Tibial artery (tissue), 4 donors: ENCODE data around the gene SYNGR4.

Experiments
- DNase-seq, 2 donors: peaks; one replicate each; pipeline ENCODE4 v3.0.0-alpha.2; 2019
- H3K27ac ChIP-seq, 2 donors: fragments of 200-600 bp; sonication (generic) in 1 of 2; 1 replicate in 1 of 2; 2 replicates in 1 of 2; pipeline ENCODE4 v1.5.1; 2018 to 2019; ENCODE audit warnings: mild to moderate bottlenecking in 1 of 2
- H3K27me3 ChIP-seq, 2 donors: fragments of 200-600 bp; sonication (generic) in 1 of 2; one replicate each; pipeline versions ENCODE4 v1.5.1 to v1.6.0; 2016 to 2019
- H3K36me3 ChIP-seq, 3 donors: fragments of 200-600 bp; sonication (generic) in 2 of 3; one replicate each; pipeline ENCODE4 v1.5.1; 2016 to 2019; ENCODE audit warnings: mild to moderate bottlenecking in 2 of 3
- H3K4me1 ChIP-seq, 4 donors: fragments of 200-600 bp; sonication (generic) in 2 of 4; 1 replicate in 3 of 4; 2 replicates in 1 of 4; pipeline ENCODE4 v1.5.1; 2016 to 2019
- H3K4me3 ChIP-seq, 2 donors: fragments of 200-600 bp; sonication (generic) in 1 of 2; 1 replicate in 1 of 2; 2 replicates in 1 of 2; pipeline ENCODE4 v1.5.1; 2018 to 2019; ENCODE audit warnings: mild to moderate bottlenecking in 2 of 2
- H3K9me3 ChIP-seq, 3 donors: fragments of 200-600 bp; sonication (generic) in 1 of 3; one replicate each; pipeline ENCODE4 v1.5.1; 2016 to 2019
- CTCF ChIP-seq, 2 experiments: fragments of 200-600 bp in 1 of 2; fragments of 450-650 bp in 1 of 2; IDR thresholded peaks; one replicate each; pipeline ENCODE4 v1.5.1; 2017 to 2019; ENCODE audit warnings: antibody characterized with exemption in 2 of 2, mild to moderate bottlenecking in 1 of 2, moderate library complexity in 1 of 2
- intact Hi-C: fragments of 100-400 bp; cut with DNase I; formaldehyde crosslinking; loops from one replicate; pipeline ENCODE4 v1.15.0; 2023; ENCODE audit warnings: low total_unique reads

SYNGR4 gene

GRCh38 chr19:48393559-48394330 lies 29.6 kb downstream of the SYNGR4 start, which contains the start of gene GRIN2D:
TSS of gene GRIN2D (plus strand) at chr19:48393668. CDS start at chr19:48398393, 4,725 bp downstream.
- Histone ChIP-seq H3K27me3 (peaks cover 4 to 66% of the 10 kb centered on the region in 2 donors), H3K27ac (no peak within 1 kb of the TSS), H3K4me1 (peaks cover 0 to 44% (median 26%) of the 10 kb centered on the region in 4 donors), H3K4me3 (no peak within 1 kb of the TSS), H3K9me3 (no peaks in the 10 kb centered on the region), H3K36me3 (peaks cover 0 to 9% (median 7%) of the 10 kb centered on the region in 3 donors)
- no peak for DNase-seq
- intact Hi-C loops, result no loop called here
- TF ChIP-seq CTCF (IDR thresholded peaks at IDR 0.05), result no peak

DNA sequence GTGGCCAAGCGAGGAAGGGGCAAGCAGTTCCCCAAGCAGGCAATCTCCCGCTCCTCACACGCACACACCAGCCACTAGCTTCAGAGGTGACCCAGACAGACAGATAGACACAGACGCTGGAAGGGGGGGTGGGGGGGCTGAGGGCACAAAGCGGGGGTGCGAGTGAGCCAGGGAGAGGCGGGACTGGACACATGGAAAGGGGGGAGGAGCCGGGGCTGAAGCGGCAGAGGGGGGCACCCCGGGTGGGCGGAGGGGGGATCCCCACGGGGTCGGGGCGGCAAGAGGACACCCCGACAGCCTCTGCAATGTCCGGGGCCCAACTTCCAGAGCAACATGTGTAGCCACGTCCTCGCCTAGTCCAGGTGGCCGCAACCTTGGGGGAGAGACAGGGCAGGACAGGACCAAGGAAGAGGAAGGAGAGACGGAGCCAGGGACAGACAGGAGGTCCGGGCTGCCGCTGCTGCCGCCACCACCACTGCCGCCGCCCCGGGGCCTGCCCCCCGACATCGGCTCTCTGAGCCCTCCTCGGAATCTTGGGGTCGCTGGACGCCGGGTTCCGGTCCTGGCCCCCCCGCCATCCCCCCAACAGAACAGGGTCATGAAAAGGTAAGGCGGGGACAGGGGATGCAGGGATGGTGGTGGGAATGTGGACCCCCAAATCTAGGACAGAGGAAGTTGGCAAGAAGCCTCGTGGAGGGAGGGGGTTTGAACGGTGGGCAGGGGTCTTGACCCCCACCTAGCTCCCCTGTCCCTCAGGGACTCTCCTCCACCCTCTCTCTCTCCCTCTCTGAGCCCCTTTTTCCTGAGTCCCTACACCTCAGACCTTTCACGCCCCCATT lies 30.4 kb downstream of the SYNGR4 start:
- Histone ChIP-seq H3K4me3 (no peak overlapping the region), H3K27me3 (peaks cover 4 to 67% of the 10 kb centered on the region in 2 donors), H3K9me3 (no peaks in the 10 kb centered on the region), H3K36me3 (peaks cover 0 to 1% (median 0%) of the 10 kb centered on the region in 3 donors), H3K4me1 (peaks cover 0 to 42% (median 24%) of the 10 kb centered on the region in 4 donors), H3K27ac (no peak overlapping the region)
- intact Hi-C loops, result no loop called here
- DNase-seq, result no peak
- no peak for TF ChIP-seq CTCF (IDR thresholded peaks at IDR 0.05)

DNA sequence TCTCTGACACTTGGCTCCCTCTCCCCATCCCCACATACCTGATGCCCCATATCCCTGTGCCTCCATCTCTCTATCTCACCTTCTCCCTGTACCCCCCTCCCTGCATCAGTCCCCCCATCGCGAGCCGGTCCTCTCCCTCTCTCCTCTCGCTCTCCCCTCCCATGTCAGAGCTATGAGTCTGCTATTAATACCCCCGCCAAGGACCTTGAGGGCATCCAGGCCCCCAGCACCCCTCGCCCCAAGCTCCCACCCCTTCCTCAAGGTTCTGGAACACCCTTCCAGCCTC lies 30.9 kb downstream of the SYNGR4 start:
- H3K27ac ChIP-seq, result no peak overlapping the region
- H3K9me3 ChIP-seq, result no peaks in the 10 kb centered on the region
- H3K4me3 ChIP-seq, result no peak overlapping the region
- H3K4me1 ChIP-seq, result peaks cover 0 to 37% (median 20%) of the 10 kb centered on the region in 4 donors
- no peak for DNase-seq
- TF ChIP-seq CTCF (IDR thresholded peaks at IDR 0.05), result no peak
- H3K27me3 ChIP-seq, result peaks cover 4 to 67% of the 10 kb centered on the region in 2 donors
- no peaks in the 10 kb centered on the region for H3K36me3 ChIP-seq
- intact Hi-C loops, result no loop called here

GRCh38 chr19:48395499-48395898 lies 31.3 kb downstream of the SYNGR4 start:
- Histone ChIP-seq H3K9me3 (no peaks in the 10 kb centered on the region), H3K27ac (no peak overlapping the region), H3K4me3 (no peak overlapping the region), H3K27me3 (peaks cover 4 to 67% of the 10 kb centered on the region in 2 donors), H3K4me1 (peaks cover 0 to 34% (median 17%) of the 10 kb centered on the region in 4 donors), H3K36me3 (no peaks in the 10 kb centered on the region)
- no peak for TF ChIP-seq CTCF (IDR thresholded peaks at IDR 0.05)
- DNase-seq, result no peak
- intact Hi-C loops, result no loop called here

DNA sequence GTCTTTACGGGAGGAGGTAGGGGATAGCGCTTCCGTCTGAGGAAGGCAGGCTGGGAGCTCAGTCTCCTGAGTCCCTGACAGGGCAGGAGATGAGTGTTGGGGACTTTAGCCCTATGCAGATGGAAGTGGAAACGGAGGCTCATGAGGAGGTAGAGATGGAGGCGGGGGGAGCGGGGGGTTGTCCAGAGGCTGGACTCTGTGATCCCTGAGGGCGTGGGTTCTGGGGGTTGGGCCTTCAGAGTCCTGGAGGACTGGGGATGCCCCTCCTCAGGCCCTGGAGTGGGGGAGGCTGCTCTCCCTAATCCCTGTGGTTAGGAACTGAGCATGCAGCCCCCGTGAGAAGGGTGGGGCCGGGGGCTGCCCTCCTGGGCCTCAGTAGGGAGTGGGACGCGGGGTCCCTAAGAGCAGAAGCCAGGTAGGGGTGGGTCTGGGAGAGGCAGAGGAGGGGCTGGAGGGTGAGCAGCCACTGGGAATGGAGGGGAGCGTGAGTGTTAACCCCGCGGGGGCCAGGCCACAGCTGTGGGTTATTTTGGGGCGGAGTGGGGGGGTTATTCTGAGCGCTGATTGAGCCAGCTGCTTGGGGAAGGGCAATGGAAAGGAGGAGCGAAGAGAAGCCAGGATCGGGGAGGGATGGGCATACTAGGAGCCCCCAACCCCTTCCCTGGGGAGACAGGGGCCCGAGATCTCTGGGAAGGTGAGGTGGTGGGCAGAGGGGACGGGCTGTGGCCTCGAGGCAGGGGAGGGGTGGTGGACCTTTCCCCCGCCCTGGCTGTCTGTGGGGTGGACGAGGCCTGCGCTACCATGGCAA lies 32.1 kb downstream of the SYNGR4 start:
- intact Hi-C loops, result no loop called here
- Histone ChIP-seq H3K27me3 (peaks cover 4 to 67% of the 10 kb centered on the region in 2 donors), H3K27ac (no peak overlapping the region), H3K4me3 (no peak overlapping the region), H3K36me3 (no peaks in the 10 kb centered on the region), H3K4me1 (peaks cover 0 to 34% (median 17%) of the 10 kb centered on the region in 4 donors), H3K9me3 (no peaks in the 10 kb centered on the region)
- DNase-seq, result no peak
- no peak for TF ChIP-seq CTCF (IDR thresholded peaks at IDR 0.05)
